Keratinocyte (primary cell): Measurements from ENCODE around the gene MARCHF10. TPM values are rescaled to one million over a fixed set of nuclear protein-coding genes. Genes with fewer than 3 reads are reported as not detected.

Source experiments
- DNase-seq: peaks from one replicate; pipeline ENCODE4 v3.0.0-alpha.2; 2011; ENCODE audit warnings: low read depth, missing footprints, low spot score
- FAIRE-seq: peaks from 2 replicates; lab custom pipeline; 2011; peaks lifted over from hg19 to GRCh38; lab: Jason Lieb, UNC
- H2AFZ ChIP-seq: 2 replicates; pipeline ENCODE4 v1.6.0; 2012; ENCODE audit warnings: low read length, control low read depth, inconsistent platforms; ENCODE audit not compliant: control insufficient read depth
- H3K27ac ChIP-seq: 2 replicates; pipeline ENCODE4 v1.5.1; 2011; ENCODE audit warnings: low read length; ENCODE audit not compliant: control insufficient read depth, insufficient read depth
- H3K27me3 ChIP-seq: 3 replicates; pipeline ENCODE4 v1.6.0; 2011; ENCODE audit warnings: low read length; ENCODE audit not compliant: control insufficient read depth, insufficient read depth; ENCODE audit errors: extremely low read depth
- H3K36me3 ChIP-seq, 2 experiments: 2 replicates in 1 of 2; 3 replicates in 1 of 2; pipeline ENCODE4 v1.5.1; 2011; ENCODE audit warnings: low read length in 2 of 2, mild to moderate bottlenecking in 1 of 2; ENCODE audit not compliant: control insufficient read depth in 2 of 2, insufficient read depth in 2 of 2; ENCODE audit errors: extremely low read depth in 1 of 2
- H3K4me1 ChIP-seq: 3 replicates; pipeline ENCODE4 v1.5.1; 2011; ENCODE audit warnings: low read length; ENCODE audit not compliant: control insufficient read depth, insufficient read depth; ENCODE audit errors: extremely low read depth
- H3K4me2 ChIP-seq: 3 replicates; pipeline ENCODE4 v1.6.0; 2011; ENCODE audit warnings: low read depth, low read length; ENCODE audit not compliant: control insufficient read depth, insufficient read depth; ENCODE audit errors: extremely low read depth
- H3K4me3 ChIP-seq, 3 experiments: fragments of 200-600 bp in 1 of 3; sonication (generic) in 1 of 3; 2 replicates in 2 of 3; 3 replicates in 1 of 3; pipeline ENCODE4 v1.5.1; 2011 to 2016; ENCODE audit warnings: low read length in 3 of 3, mild to moderate bottlenecking in 3 of 3, control low read depth in 2 of 3, inconsistent platforms in 1 of 3, low read depth in 1 of 3, mixed read lengths in 1 of 3, mixed run types in 1 of 3, moderate library complexity in 1 of 3; ENCODE audit not compliant: control insufficient read depth in 2 of 3, insufficient read depth in 2 of 3; ENCODE audit errors: extremely low read depth in 1 of 3
- H3K79me2 ChIP-seq: 2 replicates; pipeline ENCODE4 v1.6.0; 2012; ENCODE audit warnings: low read length; ENCODE audit not compliant: control insufficient read depth, insufficient read depth
- H3K9ac ChIP-seq: 3 replicates; pipeline ENCODE4 v1.6.0; 2011; ENCODE audit warnings: low read length; ENCODE audit not compliant: control insufficient read depth, insufficient read depth; ENCODE audit errors: extremely low read depth
- H3K9me1 ChIP-seq: 3 replicates; pipeline ENCODE4 v1.6.0; 2011; ENCODE audit warnings: low read length; ENCODE audit not compliant: control insufficient read depth, insufficient read depth; ENCODE audit errors: extremely low read depth
- H3K9me3 ChIP-seq: 2 replicates; pipeline ENCODE4 v1.5.1; 2012; ENCODE audit warnings: low read depth, low read length; ENCODE audit not compliant: control insufficient read depth
- H4K20me1 ChIP-seq: 3 replicates; pipeline ENCODE4 v1.6.0; 2011; ENCODE audit warnings: low read length; ENCODE audit not compliant: control insufficient read depth, insufficient read depth; ENCODE audit errors: extremely low read depth
- EZH2 ChIP-seq: IDR thresholded peaks from one replicate; pipeline ENCODE4 v1.6.1; 2012; ENCODE audit warnings: inconsistent platforms, mild to moderate bottlenecking, low read length, moderate library complexity
- dilution Hi-C: fragments of 300-500 bp; cut with MboI; formaldehyde crosslinking; loops from one replicate; pipeline ENCODE4 v1.7.0; 2020; ENCODE audit warnings: low sequenced_read_pairs; ENCODE audit not compliant: extremely low pct_ligation_motif_present
- polyA plus RNA-seq, 5 experiments: library from polyadenylated mRNA; depleted of rRNA in 3 of 5; stranded (reverse) in 3 of 5; stranded (forward) in 1 of 5; unstranded in 1 of 5; fragments of >200 nt; gene quantifications; 1 replicate in 1 of 5; 2 replicates in 3 of 5; 3 replicates in 1 of 5; pipeline versions ENCODE4 v1.2.1 to v1.2.3, GENCODE V29; 2011 to 2012; ENCODE audit warnings: missing spikeins in 2 of 5, low read depth in 1 of 5, low replicate concordance in 1 of 5
- TF ChIP-seq, protein P1 (sequence below), 3 experiments: IDR thresholded peaks in 1 of 3; conservative IDR thresholded peaks in 1 of 3; optimal IDR thresholded peaks in 1 of 3; 2 replicates in 2 of 3; 3 replicates in 1 of 3; pipeline versions ENCODE3 to v1.5.1; 2011; ENCODE audit warnings: low read length in 3 of 3, mild to moderate bottlenecking in 3 of 3, moderate library complexity in 2 of 3, control low read depth in 1 of 3, inconsistent platforms in 1 of 3; ENCODE audit not compliant: insufficient read depth in 2 of 3; ENCODE audit errors: extremely low read depth in 1 of 3

MARCHF10 gene
- polyA plus RNA-seq, 1 donor (not counting 4 experiments of a cell fraction or from before 2014, with no cell fraction given), result not detected

DNA sequence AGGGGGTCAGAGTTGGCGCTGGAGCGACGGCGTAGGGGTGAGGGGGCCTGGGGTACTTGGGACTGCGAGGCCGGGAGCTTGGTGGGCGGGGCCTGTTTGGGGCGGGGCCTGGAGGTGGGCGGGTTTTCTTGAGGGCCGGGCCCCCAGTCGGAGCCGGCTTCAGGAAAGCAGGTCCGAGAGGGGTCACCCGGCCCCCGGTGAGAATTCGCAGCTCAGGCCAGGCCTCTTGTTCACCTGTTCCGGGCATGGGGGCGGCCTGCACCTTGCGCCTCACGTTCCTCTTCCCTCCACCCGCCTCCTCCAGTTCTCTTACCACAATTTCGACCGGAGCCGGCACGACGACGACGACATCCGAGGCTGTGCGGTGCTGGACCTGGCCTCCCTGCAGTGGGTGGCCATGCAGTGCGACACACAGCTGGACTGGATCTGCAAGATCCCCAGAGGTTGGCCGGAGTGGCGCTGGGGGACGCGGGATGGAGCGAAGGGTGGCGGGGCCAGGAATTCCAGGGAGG lies 128.2 kb downstream of the MARCHF10 start:
- no peak overlapping the region for H3K4me2 ChIP-seq
- H3K36me3 ChIP-seq, result peaks cover 9 to 19% of the 10 kb centered on the region in 2 experiments
- no peak overlapping the region for H3K27ac ChIP-seq
- dilution Hi-C loops, result no loop called here
- no peaks in the 10 kb centered on the region for H3K9me3 ChIP-seq
- H3K79me2 ChIP-seq, result no peaks in the 10 kb centered on the region
- H3K9ac ChIP-seq, result no peak overlapping the region
- FAIRE-seq (no peak), DNase-seq (no peak)
- no peaks in the 10 kb centered on the region for H4K20me1 ChIP-seq
- H2AFZ ChIP-seq, result no peak overlapping the region
- H3K4me3 ChIP-seq, result no peak overlapping the region
- H3K27me3 ChIP-seq, result no peaks in the 10 kb centered on the region
- peaks cover 16% of the 10 kb centered on the region for H3K4me1 ChIP-seq
- peaks cover 4% of the 10 kb centered on the region for H3K9me1 ChIP-seq
- TF ChIP-seq, protein P1, sequence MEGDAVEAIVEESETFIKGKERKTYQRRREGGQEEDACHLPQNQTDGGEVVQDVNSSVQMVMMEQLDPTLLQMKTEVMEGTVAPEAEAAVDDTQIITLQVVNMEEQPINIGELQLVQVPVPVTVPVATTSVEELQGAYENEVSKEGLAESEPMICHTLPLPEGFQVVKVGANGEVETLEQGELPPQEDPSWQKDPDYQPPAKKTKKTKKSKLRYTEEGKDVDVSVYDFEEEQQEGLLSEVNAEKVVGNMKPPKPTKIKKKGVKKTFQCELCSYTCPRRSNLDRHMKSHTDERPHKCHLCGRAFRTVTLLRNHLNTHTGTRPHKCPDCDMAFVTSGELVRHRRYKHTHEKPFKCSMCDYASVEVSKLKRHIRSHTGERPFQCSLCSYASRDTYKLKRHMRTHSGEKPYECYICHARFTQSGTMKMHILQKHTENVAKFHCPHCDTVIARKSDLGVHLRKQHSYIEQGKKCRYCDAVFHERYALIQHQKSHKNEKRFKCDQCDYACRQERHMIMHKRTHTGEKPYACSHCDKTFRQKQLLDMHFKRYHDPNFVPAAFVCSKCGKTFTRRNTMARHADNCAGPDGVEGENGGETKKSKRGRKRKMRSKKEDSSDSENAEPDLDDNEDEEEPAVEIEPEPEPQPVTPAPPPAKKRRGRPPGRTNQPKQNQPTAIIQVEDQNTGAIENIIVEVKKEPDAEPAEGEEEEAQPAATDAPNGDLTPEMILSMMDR (optimal IDR thresholded peaks at IDR 0.05 in 1 of 3, IDR thresholded peaks at IDR 0.05 in 1 of 3, conservative IDR thresholded peaks at IDR 0.05 in 1 of 3; ENCODE audit: extremely low read depth in 1 of 3, insufficient read depth in 2 of 3, low read length in 3 of 3), result no peak
- no peak for TF ChIP-seq EZH2

GRCh38 chr17:62678214-62678919 lies 129.7 kb downstream of the MARCHF10 start:
- Histone ChIP-seq H3K79me2 (no peaks in the 10 kb centered on the region), H3K4me3 (no peak overlapping the region), H3K9ac (no peak overlapping the region), H3K36me3 (peaks cover 11 to 15% of the 10 kb centered on the region in 2 experiments), H3K4me2 (no peak overlapping the region), H3K9me1 (peaks cover 4% of the 10 kb centered on the region), H3K27me3 (no peaks in the 10 kb centered on the region), H3K27ac (no peak overlapping the region), H2AFZ (no peak overlapping the region), H3K9me3 (no peaks in the 10 kb centered on the region), H4K20me1 (no peaks in the 10 kb centered on the region), H3K4me1 (peaks cover 16% of the 10 kb centered on the region)
- TF ChIP-seq, protein P1 (optimal IDR thresholded peaks at IDR 0.05 in 1 of 3, IDR thresholded peaks at IDR 0.05 in 1 of 3, conservative IDR thresholded peaks at IDR 0.05 in 1 of 3; ENCODE audit: extremely low read depth in 1 of 3, insufficient read depth in 2 of 3, low read length in 3 of 3), result no peak
- no peak for TF ChIP-seq EZH2
- DNase-seq, result no peak
- dilution Hi-C loops, result no loop called here
- FAIRE-seq, result no peak
